C4-2B (cell line): ENCODE results near the gene RNF223.
"Not testable (repeated sequence)": the region's sequence is repeated elsewhere in the genome, so short reads cannot be mapped to it uniquely, and the experiment has no call there.

Experiments used
- H3K27ac ChIP-seq: fragments of 450-650 bp; 2 replicates; pipeline ENCODE4 v1.5.1; 2017
- CTCF ChIP-seq: fragments of 450-650 bp; conservative IDR thresholded peaks from 2 replicates; pipeline ENCODE4 v1.5.1; 2017; ENCODE audit warnings: mild to moderate bottlenecking
- ZFX ChIP-seq: fragments of 450-650 bp; IDR thresholded peaks from 2 replicates; pipeline ENCODE4 v1.6.1; 2017

The RNF223 gene

GRCh38 chr1:1101503-1101902, 27.4 kb upstream of the RNF223 start:
- no peak overlapping the region for H3K27ac ChIP-seq
- no peak for TF ChIP-seq ZFX
- no peak for TF ChIP-seq CTCF

- H3K27ac ChIP-seq: no peak overlapping the region
- TF ChIP-seq ZFX (no peak), CTCF (no peak)
Measured at GRCh38 chr1:1100296-1100695, 26.2 kb upstream of the RNF223 start.

GRCh38 chr1:1099506-1100183, 25.5 kb upstream of the RNF223 start:
- TF ChIP-seq ZFX: no peak
- no peak for TF ChIP-seq CTCF
- H3K27ac ChIP-seq: no peak overlapping the region

- no peak overlapping the region for H3K27ac ChIP-seq
- TF ChIP-seq CTCF (no peak), ZFX (no peak)
Measured at GRCh38 chr1:1098681-1099421, 24.7 kb upstream of the RNF223 start.

GRCh38 chr1:1096136-1096535, 22.0 kb upstream of the RNF223 start:
- not testable (repeated sequence) for H3K27ac ChIP-seq

- TF ChIP-seq CTCF (no peak), ZFX (no peak)
- no peak overlapping the region for H3K27ac ChIP-seq
Measured at GRCh38 chr1:1094981-1095380, 20.9 kb upstream of the RNF223 start.

GRCh38 chr1:1093610-1093943, 19.5 kb upstream of the RNF223 start:
- H3K27ac ChIP-seq: no peak overlapping the region
- TF ChIP-seq CTCF (no peak), ZFX (no peak)
